GM18951 (cell line): ENCODE results near the gene GPR87.

Source experiments
- POLR2A ChIP-seq: IDR thresholded peaks from 4 replicates; pipeline ENCODE4 v1.6.1; 2011; ENCODE audit warnings: mild to moderate bottlenecking; ENCODE audit not compliant: insufficient read length, insufficient read depth; ENCODE audit errors: extremely low read depth
- in situ Hi-C: fragments of 300-500 bp; cut with MboI; formaldehyde crosslinking; loops from one replicate; pipeline ENCODE4 v1.12.0; 2022; ENCODE audit warnings: low sequenced_read_pairs, mixed read lengths, inconsistent platforms; ENCODE audit not compliant: unreplicated experiment

GPR87 gene

GRCh38 chr3:151289445-151289844 lies 27.2 kb downstream of the GPR87 start:
- in situ Hi-C loops: loop anchor here (25.0 kb wide), 1 partner anchor 548 kb away; no protein-coding TSS in a partner anchor
- no peak for TF ChIP-seq POLR2A

GRCh38 chr3:151285940-151286339 lies 30.7 kb downstream of the GPR87 start:
- in situ Hi-C loops: loop anchor here (25.0 kb wide), 1 partner anchor 551 kb away; no protein-coding TSS in a partner anchor
- no peak for TF ChIP-seq POLR2A

- TF ChIP-seq POLR2A: no peak
- in situ Hi-C loops: loop anchor here (5.0 to 25.0 kb wide), 2 partner anchors 117 to 553 kb away; no protein-coding TSS in a partner anchor
Measured at GRCh38 chr3:151283907-151284461, 32.6 kb downstream of the GPR87 start.

- TF ChIP-seq POLR2A: no peak
- in situ Hi-C loops: loop anchor here (5.0 to 25.0 kb wide), 2 partner anchors 116 to 554 kb away; no protein-coding TSS in a partner anchor
Measured at GRCh38 chr3:151283387-151283786, 33.2 kb downstream of the GPR87 start.

- no peak for TF ChIP-seq POLR2A
- in situ Hi-C loops: loop anchor here (5.0 to 25.0 kb wide), 2 partner anchors 116 to 554 kb away; no protein-coding TSS in a partner anchor
Measured at GRCh38 chr3:151282921-151283320, 33.7 kb downstream of the GPR87 start.

GRCh38 chr3:151281671-151282324 lies 34.8 kb downstream of the GPR87 start:
- in situ Hi-C loops: loop anchor here (5.0 to 25.0 kb wide), 2 partner anchors 114 to 556 kb away; no protein-coding TSS in a partner anchor

GRCh38 chr3:151278230-151278629 lies 38.4 kb downstream of the GPR87 start, which contains the start of gene P2RY14:
Gene P2RY14 (minus strand): TSS chr3:151278542. CDS start chr3:151214316, 64,226 bp downstream.
- in situ Hi-C loops: loop anchor here (5.0 to 25.0 kb wide), 2 partner anchors 51 to 559 kb away; no protein-coding TSS in a partner anchor

More at GRCh38 chr3:151281671-151282324, 34.8 kb downstream of the GPR87 start:
- TF ChIP-seq POLR2A: no peak

GRCh38 chr3:151276687-151277042 lies 40.0 kb downstream of the GPR87 start:
- in situ Hi-C loops: loop anchor here (5.0 to 25.0 kb wide), 2 partner anchors 49 to 561 kb away; no protein-coding TSS in a partner anchor
- no peak for TF ChIP-seq POLR2A

More at GRCh38 chr3:151278230-151278629, 38.4 kb downstream of the GPR87 start, which contains the start of gene P2RY14:
- TF ChIP-seq POLR2A: no peak

- TF ChIP-seq POLR2A: no peak
- in situ Hi-C loops: loop anchor here (5.0 to 25.0 kb wide), 2 partner anchors 49 to 561 kb away; no protein-coding TSS in a partner anchor
Measured at GRCh38 chr3:151276038-151276686, 40.5 kb downstream of the GPR87 start.

- no peak for TF ChIP-seq POLR2A
- in situ Hi-C loops: loop anchor here (5.0 to 25.0 kb wide), 2 partner anchors 48 to 562 kb away; no protein-coding TSS in a partner anchor
Measured at GRCh38 chr3:151275091-151275490, 41.5 kb downstream of the GPR87 start.

- no peak for TF ChIP-seq POLR2A
- in situ Hi-C loops: no loop called here
Measured at GRCh38 chr3:151269631-151270030, 47.0 kb downstream of the GPR87 start.

- in situ Hi-C loops: no loop called here
Measured at GRCh38 chr3:151268267-151269235, 48.1 kb downstream of the GPR87 start.

More at GRCh38 chr3:151268267-151269235, 48.1 kb downstream of the GPR87 start:
- TF ChIP-seq POLR2A: no peak
